ENCODE measurements around the gene PAPOLB.

- TF ChIP-seq RARB (CRISPR knock-in tag; IDR thresholded peaks at IDR 0.05) (no peak), ZNF8 (CRISPR knock-in tag; IDR thresholded peaks at IDR 0.05) (no peak), ZC3H10 (CRISPR knock-in tag; IDR thresholded peaks at IDR 0.05) (no peak), OSR1 (CRISPR knock-in tag; IDR thresholded peaks at IDR 0.05) (no peak), ZNF565 (CRISPR knock-in tag; conservative IDR thresholded peaks at IDR 0.05; ENCODE audit: low read depth) (no peak), GLIS3 (CRISPR knock-in tag; IDR thresholded peaks at IDR 0.05) (no peak)
Observed at GRCh38 chr7:4885317-4885807, 23.5 kb upstream of the PAPOLB start.

Data from SK-N-SH treated with all-trans-retinoic acid at 6 μM for 48 hours (cell line).